IMR-90 (cell line): Measurements from ENCODE around the gene HDAC10. TPM values are rescaled to one million over a fixed set of nuclear protein-coding genes. Genes with fewer than 3 reads are reported as not detected.
A peak's percentile ranks its signal among the peaks of the same experiment; 100 is the strongest.

Source experiments
- ATAC-seq: fragments of 200-7000 bp; cut with Tn5 transposase; 2 replicates; pipeline ENCODE4 v1.9.1; 2020; ENCODE audit warnings: low read depth, mild to moderate bottlenecking, moderate library complexity
- BruUV-seq: library from RNA; stranded (reverse); fragments of 400-500 nt; replicated peaks from 2 replicates; lab custom pipeline; 2021; lab: Mats Ljungman, UMichigan
- CTCF ChIA-PET: fragments of 300-600 bp; formaldehyde crosslinking; extraction: SDS; loops from one replicate; lab custom pipeline; 2021; ENCODE audit warnings: antibody characterized with exemption; lab: Yijun Ruan, JAX
- POLR2A ChIA-PET: fragments of 300-600 bp; sonication (Branson Sonifier 250); formaldehyde crosslinking; loops from one replicate; lab custom pipeline; 2022; ENCODE audit warnings: antibody characterized with exemption; ENCODE audit not compliant: unreplicated experiment; lab: Charles Lee
- DNase-seq: peaks from one replicate; pipeline ENCODE4 v3.0.0; 2013
- H2AFZ ChIP-seq: replicated peaks from 2 replicates; pipeline ENCODE3; 2013; ENCODE audit warnings: low read length, mild to moderate bottlenecking; ENCODE audit not compliant: poor library complexity
- H2AK5ac ChIP-seq: 2 replicates; pipeline ENCODE4 v1.6.1; 2013; ENCODE audit warnings: low read depth, low read length, inconsistent platforms
- H2AK9ac ChIP-seq: replicated peaks from 2 replicates; pipeline ENCODE3; 2013; ENCODE audit warnings: mild to moderate bottlenecking, low read depth, low read length, moderate library complexity; ENCODE audit not compliant: poor library complexity
- H2BK120ac ChIP-seq: 2 replicates; pipeline ENCODE4 v1.6.1; 2013; ENCODE audit warnings: low read depth, low read length, inconsistent platforms
- H2BK15ac ChIP-seq: 3 replicates; pipeline ENCODE4 v1.6.1; 2013; ENCODE audit warnings: low read depth, low read length, inconsistent platforms
- H2BK20ac ChIP-seq: 2 replicates; pipeline ENCODE4 v1.6.1; 2013; ENCODE audit warnings: low read depth, mild to moderate bottlenecking, inconsistent platforms, low read length, moderate library complexity
- H2BK5ac ChIP-seq: 2 replicates; pipeline ENCODE4 v1.6.1; 2013; ENCODE audit warnings: mild to moderate bottlenecking, low read depth, low read length, inconsistent platforms; ENCODE audit not compliant: poor library complexity, severe bottlenecking
- H3K14ac ChIP-seq: replicated peaks from 2 replicates; pipeline ENCODE4 v1.6.1; 2013; ENCODE audit warnings: low read depth, low read length, inconsistent platforms
- H3K18ac ChIP-seq: 2 replicates; pipeline ENCODE4 v1.6.1; 2013; ENCODE audit warnings: low read depth, low read length, control low read depth
- H3K23ac ChIP-seq: 2 replicates; pipeline ENCODE4 v1.6.1; 2013; ENCODE audit warnings: low read depth, low read length, inconsistent platforms
- H3K27ac ChIP-seq: 2 replicates; pipeline ENCODE4 v1.5.1; 2013; ENCODE audit warnings: mild to moderate bottlenecking, control low read depth, low read length; ENCODE audit not compliant: insufficient read depth
- H3K27me3 ChIP-seq: 2 replicates; pipeline ENCODE4 v1.6.1; 2013; ENCODE audit warnings: low read length; ENCODE audit not compliant: control insufficient read depth, insufficient read depth
- H3K36me3 ChIP-seq: 2 replicates; pipeline ENCODE4 v1.6.1; 2013; ENCODE audit warnings: low read length, mixed read lengths; ENCODE audit not compliant: control insufficient read depth, insufficient read depth
- H3K4ac ChIP-seq: 2 replicates; pipeline ENCODE4 v1.6.1; 2013; ENCODE audit warnings: low read depth, low read length, inconsistent platforms
- H3K4me1 ChIP-seq: 2 replicates; pipeline ENCODE4 v1.6.1; 2013; ENCODE audit warnings: low read length, mixed read lengths; ENCODE audit not compliant: control insufficient read depth, insufficient read depth
- H3K4me2 ChIP-seq: 2 replicates; pipeline ENCODE4 v1.6.1; 2013; ENCODE audit warnings: low read depth, mild to moderate bottlenecking, control low read depth, low read length, moderate library complexity
- H3K4me3 ChIP-seq: 2 replicates; pipeline ENCODE4 v1.5.1; 2013; ENCODE audit warnings: low read depth, mild to moderate bottlenecking, control low read depth, low read length, moderate library complexity; ENCODE audit not compliant: insufficient read depth
- H3K56ac ChIP-seq: 2 replicates; pipeline ENCODE4 v1.6.1; 2013; ENCODE audit warnings: low read length, inconsistent platforms; ENCODE audit not compliant: insufficient read depth; ENCODE audit errors: extremely low read depth
- H3K79me1 ChIP-seq, 2 experiments: 2 replicates each; pipeline ENCODE4 v1.6.1; 2013; ENCODE audit warnings: low read length in 2 of 2, inconsistent platforms in 1 of 2, low read depth in 1 of 2
- H3K9ac ChIP-seq: 2 replicates; pipeline ENCODE4 v1.6.1; 2013; ENCODE audit warnings: low read depth, low read length, control low read depth
- H3K9me1 ChIP-seq: 2 replicates; pipeline ENCODE4 v1.6.1; 2013; ENCODE audit warnings: low read length, inconsistent platforms; ENCODE audit not compliant: insufficient read depth
- H3K9me3 ChIP-seq: 2 replicates; pipeline ENCODE4 v1.6.1; 2013; ENCODE audit warnings: low read length; ENCODE audit not compliant: control insufficient read depth, insufficient read depth
- H4K20me1 ChIP-seq: 2 replicates; pipeline ENCODE4 v1.6.1; 2013; ENCODE audit warnings: low read length, inconsistent platforms; ENCODE audit not compliant: insufficient read depth
- H4K5ac ChIP-seq: 2 replicates; pipeline ENCODE4 v1.6.1; 2013; ENCODE audit warnings: mild to moderate bottlenecking, low read depth, low read length, control low read depth
- H4K8ac ChIP-seq, 2 experiments: 2 replicates each; pipeline ENCODE4 v1.6.1; 2013; ENCODE audit warnings: low read depth in 2 of 2, low read length in 2 of 2, control low read depth in 1 of 2, inconsistent platforms in 1 of 2
- H4K91ac ChIP-seq: 2 replicates; pipeline ENCODE4 v1.6.1; 2013; ENCODE audit warnings: low read depth, low read length, inconsistent platforms; ENCODE audit not compliant: insufficient read depth
- CHD1 ChIP-seq: IDR thresholded peaks from 2 replicates; pipeline ENCODE4 v1.6.1; 2012; ENCODE audit warnings: low read depth, low read length, improper control_type of control experiment
- CTCF ChIP-seq: conservative IDR thresholded peaks from 2 replicates; pipeline ENCODE4 v1.5.1; 2012; ENCODE audit warnings: mild to moderate bottlenecking, low read depth, low read length, improper control_type of control experiment
- USF2 ChIP-seq: fragments of 150-350 bp; IDR thresholded peaks from 2 replicates; pipeline ENCODE4 v1.6.1; 2017; ENCODE audit warnings: mild to moderate bottlenecking, antibody characterized with exemption, low read length, low read depth
- WGBS, 2 experiments: methylation state at CpG; one replicate each; pipeline versions ENCODE4 v1.1.5 to v1.1.7; 2013; ENCODE audit warnings: missing lambda C conversion rate in 2 of 2; ENCODE audit not compliant: insufficient read length in 1 of 2; ENCODE audit errors: extremely low coverage in 2 of 2; 5-methylcytosine and 5-hydroxymethylcytosine counted together
- dilution Hi-C: fragments of 300-500 bp; cut with HindIII; formaldehyde crosslinking; loops from one replicate; pipeline ENCODE4 v1.14.3; 2018; ENCODE audit warnings: low sequenced_read_pairs; ENCODE audit not compliant: unreplicated experiment
- in situ Hi-C: fragments of 300-500 bp; cut with MboI; formaldehyde crosslinking; loops from 3 replicates; pipeline ENCODE4 v1.14.3; 2019; ENCODE audit warnings: low sequenced_read_pairs, inconsistent platforms, mixed read lengths
- intact Hi-C: fragments of 100-400 bp; cut with micrococcal nuclease; formaldehyde crosslinking; loops from 2 replicates; pipeline ENCODE4 v1.10.0; 2022
- polyA plus RNA-seq, 3 experiments: library from polyadenylated mRNA; depleted of rRNA; stranded (reverse); fragments of >200 nt; gene quantifications; 2 replicates each; pipeline ENCODE4 v1.2.3, GENCODE V29; 2012; ENCODE audit warnings: low replicate concordance in 1 of 3
- total RNA-seq: library from RNA; depleted of rRNA; stranded (reverse); fragments of >200 nt; gene quantifications from 2 replicates; pipeline ENCODE4 v1.2.3, GENCODE V29; 2012

Gene HDAC10
- total and polyA plus RNA-seq, 2 of the 4 experiments (the other 2 are of a cell fraction): 3.9 to 35.7 TPM

- H3K56ac ChIP-seq: no peak overlapping the region
- no peak for TF ChIP-seq CTCF
- TF ChIP-seq USF2: peak; percentile 50; the same call in 1 of the 2 replicates
- TF ChIP-seq CHD1: no peak
- no peaks in the 10 kb centered on the region for H3K27me3 ChIP-seq
- no peak overlapping the region for H4K8ac ChIP-seq
- ChIA-PET POLR2A (no interaction called here), CTCF (no interaction called here)
- H4K5ac ChIP-seq: no peak overlapping the region
- H4K91ac ChIP-seq: no peak overlapping the region
- no peak overlapping the region for H2BK15ac ChIP-seq
- intact Hi-C loops: no loop called here
- no peak overlapping the region for H3K4ac ChIP-seq
- no peak overlapping the region for H3K4me2 ChIP-seq
- H3K14ac ChIP-seq: no peak overlapping the region
- no peak overlapping the region for H2AFZ ChIP-seq
- H2BK120ac ChIP-seq: no peak overlapping the region
- no peak overlapping the region for H3K4me3 ChIP-seq
- H3K79me1 ChIP-seq: no peaks in the 10 kb centered on the region; a peak in 1 of 4 replicates
- H3K4me1 ChIP-seq: peaks cover 13% of the 10 kb centered on the region
- H2BK5ac ChIP-seq: no peak overlapping the region
- no peak overlapping the region for H2AK5ac ChIP-seq
- dilution Hi-C loops: no loop called here
- no peak overlapping the region for H3K27ac ChIP-seq
- WGBS, 2 experiments: 58% methylated on average over 5 of the region's 9 CpGs; no CpG with 5 or more reads in 1 of the 2 experiments
- no peak overlapping the region for H2BK20ac ChIP-seq
- H3K9me3 ChIP-seq: no peaks in the 10 kb centered on the region
- ATAC-seq: no peak
- peaks cover 4% of the 10 kb centered on the region; the same call in 1 of the 2 replicates for H3K36me3 ChIP-seq
- H3K9me1 ChIP-seq: no peaks in the 10 kb centered on the region
- no peak overlapping the region for H3K9ac ChIP-seq
- peaks cover 23% of the 10 kb centered on the region for H4K20me1 ChIP-seq
- H3K23ac ChIP-seq: no peak overlapping the region
- no peak for DNase-seq
- in situ Hi-C loops: no loop called here
- no TSS peak for BruUV-seq
- H2AK9ac ChIP-seq: no peak overlapping the region
- H3K18ac ChIP-seq: no peak overlapping the region
Observed at GRCh38 chr22:50268655-50269113, 17.6 kb upstream of the HDAC10 start.
